C4-2B (cell line): ENCODE results near the gene ACAP3.

Experiments used
- ZFX ChIP-seq: fragments of 450-650 bp; IDR thresholded peaks from 2 replicates; pipeline ENCODE4 v1.6.1; 2017
- TF ChIP-seq, protein P1 (sequence below): fragments of 450-650 bp; conservative IDR thresholded peaks from 2 replicates; pipeline ENCODE4 v1.5.1; 2017; ENCODE audit warnings: mild to moderate bottlenecking

DNA sequence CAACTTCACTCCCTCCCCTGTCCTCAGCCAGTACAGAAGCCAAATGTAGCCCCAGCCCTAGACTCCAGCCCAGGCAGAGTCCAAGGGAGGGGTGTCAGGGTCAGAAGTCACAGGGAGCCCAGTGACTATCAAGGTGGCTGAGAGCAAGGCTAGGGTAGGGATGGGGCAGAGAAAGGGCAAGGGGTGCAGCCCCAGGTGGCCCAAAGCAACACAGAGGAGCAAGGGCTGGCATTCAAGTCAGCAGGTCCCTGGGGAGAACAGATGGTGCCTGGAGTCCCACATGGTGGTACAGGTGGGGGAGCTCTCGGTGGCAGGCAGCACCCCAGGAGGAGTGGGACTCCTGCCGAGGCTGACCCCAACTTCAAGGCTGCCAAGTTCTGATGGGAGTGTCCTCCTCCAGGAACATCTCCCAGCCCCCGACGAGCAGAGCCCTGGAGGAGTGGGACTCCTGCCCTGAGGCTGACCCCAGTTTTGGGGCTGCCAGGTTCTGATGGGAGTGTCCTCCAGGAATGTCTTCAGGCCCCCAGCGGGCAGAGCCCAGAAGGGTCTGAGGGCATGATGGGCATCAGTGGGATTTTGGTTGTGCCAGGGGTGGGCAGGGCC, 45.2 kb upstream of the ACAP3 start:
- TF ChIP-seq, protein P1, sequence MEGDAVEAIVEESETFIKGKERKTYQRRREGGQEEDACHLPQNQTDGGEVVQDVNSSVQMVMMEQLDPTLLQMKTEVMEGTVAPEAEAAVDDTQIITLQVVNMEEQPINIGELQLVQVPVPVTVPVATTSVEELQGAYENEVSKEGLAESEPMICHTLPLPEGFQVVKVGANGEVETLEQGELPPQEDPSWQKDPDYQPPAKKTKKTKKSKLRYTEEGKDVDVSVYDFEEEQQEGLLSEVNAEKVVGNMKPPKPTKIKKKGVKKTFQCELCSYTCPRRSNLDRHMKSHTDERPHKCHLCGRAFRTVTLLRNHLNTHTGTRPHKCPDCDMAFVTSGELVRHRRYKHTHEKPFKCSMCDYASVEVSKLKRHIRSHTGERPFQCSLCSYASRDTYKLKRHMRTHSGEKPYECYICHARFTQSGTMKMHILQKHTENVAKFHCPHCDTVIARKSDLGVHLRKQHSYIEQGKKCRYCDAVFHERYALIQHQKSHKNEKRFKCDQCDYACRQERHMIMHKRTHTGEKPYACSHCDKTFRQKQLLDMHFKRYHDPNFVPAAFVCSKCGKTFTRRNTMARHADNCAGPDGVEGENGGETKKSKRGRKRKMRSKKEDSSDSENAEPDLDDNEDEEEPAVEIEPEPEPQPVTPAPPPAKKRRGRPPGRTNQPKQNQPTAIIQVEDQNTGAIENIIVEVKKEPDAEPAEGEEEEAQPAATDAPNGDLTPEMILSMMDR = no peak
- no peak for TF ChIP-seq ZFX
